HEK293T (cell line): ENCODE data around the gene PF4V1.

Experiments used
- FOXK2 ChIP-seq: fragments of 450-650 bp; IDR thresholded peaks from 2 replicates; pipeline ENCODE4 v1.6.1; 2016; ENCODE audit warnings: mild to moderate bottlenecking
- L3MBTL2 ChIP-seq: fragments of 450-650 bp; conservative IDR thresholded peaks from 2 replicates; pipeline ENCODE4 v1.6.1; 2016; ENCODE audit warnings: mild to moderate bottlenecking
- SUZ12 ChIP-seq: fragments of 450-650 bp; IDR thresholded peaks from 2 replicates; pipeline ENCODE4 v1.6.1; 2016; ENCODE audit warnings: mild to moderate bottlenecking

GRCh38 chr4:73853246-73853704 lies at the start of gene PF4V1:
- no peak for TF ChIP-seq L3MBTL2
- TF ChIP-seq FOXK2 = no peak
- no peak for TF ChIP-seq SUZ12
